ENCODE results near the gene FN3KRP. TPM values are rescaled to one million over a fixed set of nuclear protein-coding genes. Genes with fewer than 3 reads are reported as not detected.

Gene FN3KRP
- total RNA-seq, 1 experiment from 2014 or later, result 19.7 TPM

DNA sequence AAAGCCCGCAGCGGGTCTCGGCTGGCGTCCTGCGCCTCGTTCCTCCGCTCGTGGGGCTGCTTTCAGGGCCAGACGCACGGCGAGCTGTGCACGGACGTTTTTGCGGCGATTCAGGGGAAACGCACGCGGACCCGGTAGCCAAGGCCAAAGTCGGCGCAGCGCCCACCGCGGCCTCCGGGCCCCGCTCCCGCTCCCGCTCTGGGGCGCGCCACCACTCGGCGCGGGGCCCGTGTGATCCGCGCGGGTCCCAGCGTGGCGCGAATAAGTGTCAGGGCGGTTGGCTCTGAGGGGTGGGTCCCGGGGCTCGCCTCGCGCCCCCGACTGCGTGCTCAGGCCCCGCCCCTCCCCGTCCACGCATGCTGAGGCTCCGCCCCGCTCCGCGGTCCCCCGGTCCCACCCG is 34.7 kb downstream of the FN3KRP start (continued):
- TF ChIP-seq FOXJ3 (CRISPR knock-in tag; IDR thresholded peaks at IDR 0.05; ENCODE audit: borderline replicate concordance) (no peak), TEAD1 (CRISPR knock-in tag; IDR thresholded peaks at IDR 0.05) (no peak)

DNA sequence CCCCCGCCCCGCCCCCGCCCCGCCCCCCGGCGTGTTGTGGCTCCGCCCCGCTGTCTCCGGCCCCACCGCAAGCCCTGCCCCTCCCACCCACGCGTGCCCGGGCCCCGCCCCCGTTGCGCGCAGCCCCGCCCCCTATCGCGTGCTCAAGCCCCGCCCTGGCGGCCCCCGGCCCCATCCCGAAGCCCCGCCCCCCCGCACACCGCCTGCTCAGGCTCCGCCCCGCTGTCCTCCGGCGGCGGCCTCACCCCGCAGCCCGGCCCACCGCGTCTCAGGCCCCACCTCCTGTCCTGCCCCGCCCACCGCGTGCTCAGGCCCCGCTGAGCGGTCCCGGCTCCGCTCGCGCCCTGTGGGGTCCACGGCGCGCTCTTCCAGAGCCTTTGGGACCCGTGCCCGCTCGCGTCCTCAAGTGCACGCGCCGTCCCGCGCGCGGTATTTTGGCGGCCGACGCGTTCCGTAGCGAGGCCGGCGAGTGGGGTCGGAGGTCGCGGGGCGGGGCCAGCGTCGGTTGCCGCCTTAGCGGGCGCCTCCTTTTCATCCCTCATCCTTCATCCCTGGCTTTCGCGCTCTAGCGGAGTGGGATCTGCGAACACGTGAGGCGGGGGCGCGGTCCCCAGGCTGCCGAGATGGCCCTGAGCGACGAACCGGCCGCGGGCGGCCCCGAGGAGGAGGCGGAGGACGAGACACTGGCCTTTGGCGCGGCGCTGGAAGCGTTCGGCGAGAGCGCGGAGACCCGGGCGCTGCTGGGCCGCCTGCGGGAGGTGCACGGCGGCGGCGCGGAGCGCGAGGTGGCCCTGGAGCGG is 35.3 kb downstream of the FN3KRP start, which contains the start of gene TBCD:
TSS of gene TBCD (plus strand) at position 495 of the 800 bp plus-strand sequence. CDS start at position 624, 129 bp downstream.
- peak; percentile 85 for DNase-seq (ENCODE audit: low spot score)
- Mint-ChIP-seq H3K4me3 (peak within 1 kb of the TSS; percentile 89), H3K27me3 (ENCODE audit: low read depth) (peaks cover 13% of the 10 kb centered on the region), H3K36me3 (peaks cover 29% of the 10 kb centered on the region), H3K4me1 (peaks cover 37% of the 10 kb centered on the region), H3K27ac (no peak within 1 kb of the TSS; the same call in 1 of the 2 replicates), H3K9me3 (peaks cover 10% of the 10 kb centered on the region)
- ChIA-PET POLR2A (no interaction called here), CTCF (no interaction called here)
- peak; percentile 71 for ATAC-seq
- TF ChIP-seq, protein P1, sequence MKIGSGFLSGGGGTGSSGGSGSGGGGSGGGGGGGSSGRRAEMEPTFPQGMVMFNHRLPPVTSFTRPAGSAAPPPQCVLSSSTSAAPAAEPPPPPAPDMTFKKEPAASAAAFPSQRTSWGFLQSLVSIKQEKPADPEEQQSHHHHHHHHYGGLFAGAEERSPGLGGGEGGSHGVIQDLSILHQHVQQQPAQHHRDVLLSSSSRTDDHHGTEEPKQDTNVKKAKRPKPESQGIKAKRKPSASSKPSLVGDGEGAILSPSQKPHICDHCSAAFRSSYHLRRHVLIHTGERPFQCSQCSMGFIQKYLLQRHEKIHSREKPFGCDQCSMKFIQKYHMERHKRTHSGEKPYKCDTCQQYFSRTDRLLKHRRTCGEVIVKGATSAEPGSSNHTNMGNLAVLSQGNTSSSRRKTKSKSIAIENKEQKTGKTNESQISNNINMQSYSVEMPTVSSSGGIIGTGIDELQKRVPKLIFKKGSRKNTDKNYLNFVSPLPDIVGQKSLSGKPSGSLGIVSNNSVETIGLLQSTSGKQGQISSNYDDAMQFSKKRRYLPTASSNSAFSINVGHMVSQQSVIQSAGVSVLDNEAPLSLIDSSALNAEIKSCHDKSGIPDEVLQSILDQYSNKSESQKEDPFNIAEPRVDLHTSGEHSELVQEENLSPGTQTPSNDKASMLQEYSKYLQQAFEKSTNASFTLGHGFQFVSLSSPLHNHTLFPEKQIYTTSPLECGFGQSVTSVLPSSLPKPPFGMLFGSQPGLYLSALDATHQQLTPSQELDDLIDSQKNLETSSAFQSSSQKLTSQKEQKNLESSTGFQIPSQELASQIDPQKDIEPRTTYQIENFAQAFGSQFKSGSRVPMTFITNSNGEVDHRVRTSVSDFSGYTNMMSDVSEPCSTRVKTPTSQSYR (CRISPR knock-in tag; IDR thresholded peaks at IDR 0.05), result no peak
- TF ChIP-seq, protein P2, sequence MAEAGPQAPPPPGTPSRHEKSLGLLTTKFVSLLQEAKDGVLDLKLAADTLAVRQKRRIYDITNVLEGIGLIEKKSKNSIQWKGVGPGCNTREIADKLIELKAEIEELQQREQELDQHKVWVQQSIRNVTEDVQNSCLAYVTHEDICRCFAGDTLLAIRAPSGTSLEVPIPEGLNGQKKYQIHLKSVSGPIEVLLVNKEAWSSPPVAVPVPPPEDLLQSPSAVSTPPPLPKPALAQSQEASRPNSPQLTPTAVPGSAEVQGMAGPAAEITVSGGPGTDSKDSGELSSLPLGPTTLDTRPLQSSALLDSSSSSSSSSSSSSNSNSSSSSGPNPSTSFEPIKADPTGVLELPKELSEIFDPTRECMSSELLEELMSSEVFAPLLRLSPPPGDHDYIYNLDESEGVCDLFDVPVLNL (CRISPR knock-in tag; IDR thresholded peaks at IDR 0.05; ENCODE audit: borderline replicate concordance, low read depth), result no peak
- 0 out of 2 replicates have a peak, but pooled peaks have one; percentile 32 for TF ChIP-seq JUN (CRISPR knock-in tag; IDR thresholded peaks at IDR 0.05)
- TF ChIP-seq SOX15 (CRISPR knock-in tag; IDR thresholded peaks at IDR 0.05), result no peak
- TF ChIP-seq NR1H2 (CRISPR knock-in tag; IDR thresholded peaks at IDR 0.05), result no peak
- TF ChIP-seq, protein P3, sequence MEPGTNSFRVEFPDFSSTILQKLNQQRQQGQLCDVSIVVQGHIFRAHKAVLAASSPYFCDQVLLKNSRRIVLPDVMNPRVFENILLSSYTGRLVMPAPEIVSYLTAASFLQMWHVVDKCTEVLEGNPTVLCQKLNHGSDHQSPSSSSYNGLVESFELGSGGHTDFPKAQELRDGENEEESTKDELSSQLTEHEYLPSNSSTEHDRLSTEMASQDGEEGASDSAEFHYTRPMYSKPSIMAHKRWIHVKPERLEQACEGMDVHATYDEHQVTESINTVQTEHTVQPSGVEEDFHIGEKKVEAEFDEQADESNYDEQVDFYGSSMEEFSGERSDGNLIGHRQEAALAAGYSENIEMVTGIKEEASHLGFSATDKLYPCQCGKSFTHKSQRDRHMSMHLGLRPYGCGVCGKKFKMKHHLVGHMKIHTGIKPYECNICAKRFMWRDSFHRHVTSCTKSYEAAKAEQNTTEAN (CRISPR knock-in tag; IDR thresholded peaks at IDR 0.05), result no peak
- TF ChIP-seq GABPB1 (CRISPR knock-in tag; IDR thresholded peaks at IDR 0.05), result peak; percentile 73
- TF ChIP-seq ATF2 (CRISPR knock-in tag; IDR thresholded peaks at IDR 0.05; ENCODE audit: borderline replicate concordance, low read depth), result no peak
- TF ChIP-seq, protein P4, sequence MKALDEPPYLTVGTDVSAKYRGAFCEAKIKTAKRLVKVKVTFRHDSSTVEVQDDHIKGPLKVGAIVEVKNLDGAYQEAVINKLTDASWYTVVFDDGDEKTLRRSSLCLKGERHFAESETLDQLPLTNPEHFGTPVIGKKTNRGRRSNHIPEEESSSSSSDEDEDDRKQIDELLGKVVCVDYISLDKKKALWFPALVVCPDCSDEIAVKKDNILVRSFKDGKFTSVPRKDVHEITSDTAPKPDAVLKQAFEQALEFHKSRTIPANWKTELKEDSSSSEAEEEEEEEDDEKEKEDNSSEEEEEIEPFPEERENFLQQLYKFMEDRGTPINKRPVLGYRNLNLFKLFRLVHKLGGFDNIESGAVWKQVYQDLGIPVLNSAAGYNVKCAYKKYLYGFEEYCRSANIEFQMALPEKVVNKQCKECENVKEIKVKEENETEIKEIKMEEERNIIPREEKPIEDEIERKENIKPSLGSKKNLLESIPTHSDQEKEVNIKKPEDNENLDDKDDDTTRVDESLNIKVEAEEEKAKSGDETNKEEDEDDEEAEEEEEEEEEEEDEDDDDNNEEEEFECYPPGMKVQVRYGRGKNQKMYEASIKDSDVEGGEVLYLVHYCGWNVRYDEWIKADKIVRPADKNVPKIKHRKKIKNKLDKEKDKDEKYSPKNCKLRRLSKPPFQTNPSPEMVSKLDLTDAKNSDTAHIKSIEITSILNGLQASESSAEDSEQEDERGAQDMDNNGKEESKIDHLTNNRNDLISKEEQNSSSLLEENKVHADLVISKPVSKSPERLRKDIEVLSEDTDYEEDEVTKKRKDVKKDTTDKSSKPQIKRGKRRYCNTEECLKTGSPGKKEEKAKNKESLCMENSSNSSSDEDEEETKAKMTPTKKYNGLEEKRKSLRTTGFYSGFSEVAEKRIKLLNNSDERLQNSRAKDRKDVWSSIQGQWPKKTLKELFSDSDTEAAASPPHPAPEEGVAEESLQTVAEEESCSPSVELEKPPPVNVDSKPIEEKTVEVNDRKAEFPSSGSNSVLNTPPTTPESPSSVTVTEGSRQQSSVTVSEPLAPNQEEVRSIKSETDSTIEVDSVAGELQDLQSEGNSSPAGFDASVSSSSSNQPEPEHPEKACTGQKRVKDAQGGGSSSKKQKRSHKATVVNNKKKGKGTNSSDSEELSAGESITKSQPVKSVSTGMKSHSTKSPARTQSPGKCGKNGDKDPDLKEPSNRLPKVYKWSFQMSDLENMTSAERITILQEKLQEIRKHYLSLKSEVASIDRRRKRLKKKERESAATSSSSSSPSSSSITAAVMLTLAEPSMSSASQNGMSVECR (CRISPR knock-in tag; IDR thresholded peaks at IDR 0.05; ENCODE audit: borderline replicate concordance), result peak; percentile 96
- TF ChIP-seq ZNF138 (CRISPR knock-in tag; conservative IDR thresholded peaks at IDR 0.05), result peak; percentile 70; the same call in 1 of the 2 replicates
- no peak for TF ChIP-seq GTF2I (CRISPR knock-in tag; conservative IDR thresholded peaks at IDR 0.05)
- TF ChIP-seq CREM (CRISPR knock-in tag; IDR thresholded peaks at IDR 0.05), result peak; percentile 40; the same call in 1 of the 2 replicates
- peak; percentile 17; the same call in 1 of the 2 replicates for TF ChIP-seq TP53 (CRISPR knock-in tag; IDR thresholded peaks at IDR 0.05)
- no peak for TF ChIP-seq RORB (CRISPR knock-in tag; IDR thresholded peaks at IDR 0.05)
- peak; percentile 61; the same call in 1 of the 2 replicates for TF ChIP-seq USF2 (CRISPR knock-in tag; IDR thresholded peaks at IDR 0.05)
- no peak for TF ChIP-seq ZSCAN18 (CRISPR knock-in tag; IDR thresholded peaks at IDR 0.05)
- TF ChIP-seq ZNF219 (CRISPR knock-in tag; IDR thresholded peaks at IDR 0.05; ENCODE audit: borderline replicate concordance), result no peak
- no peak for TF ChIP-seq NFE2L1 (CRISPR knock-in tag; IDR thresholded peaks at IDR 0.05)
- TF ChIP-seq, protein P5, sequence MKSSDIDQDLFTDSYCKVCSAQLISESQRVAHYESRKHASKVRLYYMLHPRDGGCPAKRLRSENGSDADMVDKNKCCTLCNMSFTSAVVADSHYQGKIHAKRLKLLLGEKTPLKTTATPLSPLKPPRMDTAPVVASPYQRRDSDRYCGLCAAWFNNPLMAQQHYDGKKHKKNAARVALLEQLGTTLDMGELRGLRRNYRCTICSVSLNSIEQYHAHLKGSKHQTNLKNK (CRISPR knock-in tag; IDR thresholded peaks at IDR 0.05), result peak; percentile 52; the same call in 1 of the 2 replicates

Measured in WTC11 (cell line).